Keratinocyte (primary cell): ENCODE results near the gene TC2N.

Experiments used
- EZH2 ChIP-seq: IDR thresholded peaks from one replicate; pipeline ENCODE4 v1.6.1; 2012; ENCODE audit warnings: inconsistent platforms, mild to moderate bottlenecking, low read length, moderate library complexity
- TF ChIP-seq, protein P1 (sequence below), 3 experiments: IDR thresholded peaks in 1 of 3; conservative IDR thresholded peaks in 1 of 3; optimal IDR thresholded peaks in 1 of 3; 2 replicates in 2 of 3; 3 replicates in 1 of 3; pipeline versions ENCODE3 to v1.5.1; 2011; ENCODE audit warnings: low read length in 3 of 3, mild to moderate bottlenecking in 3 of 3, moderate library complexity in 2 of 3, control low read depth in 1 of 3, inconsistent platforms in 1 of 3; ENCODE audit not compliant: insufficient read depth in 2 of 3; ENCODE audit errors: extremely low read depth in 1 of 3

DNA sequence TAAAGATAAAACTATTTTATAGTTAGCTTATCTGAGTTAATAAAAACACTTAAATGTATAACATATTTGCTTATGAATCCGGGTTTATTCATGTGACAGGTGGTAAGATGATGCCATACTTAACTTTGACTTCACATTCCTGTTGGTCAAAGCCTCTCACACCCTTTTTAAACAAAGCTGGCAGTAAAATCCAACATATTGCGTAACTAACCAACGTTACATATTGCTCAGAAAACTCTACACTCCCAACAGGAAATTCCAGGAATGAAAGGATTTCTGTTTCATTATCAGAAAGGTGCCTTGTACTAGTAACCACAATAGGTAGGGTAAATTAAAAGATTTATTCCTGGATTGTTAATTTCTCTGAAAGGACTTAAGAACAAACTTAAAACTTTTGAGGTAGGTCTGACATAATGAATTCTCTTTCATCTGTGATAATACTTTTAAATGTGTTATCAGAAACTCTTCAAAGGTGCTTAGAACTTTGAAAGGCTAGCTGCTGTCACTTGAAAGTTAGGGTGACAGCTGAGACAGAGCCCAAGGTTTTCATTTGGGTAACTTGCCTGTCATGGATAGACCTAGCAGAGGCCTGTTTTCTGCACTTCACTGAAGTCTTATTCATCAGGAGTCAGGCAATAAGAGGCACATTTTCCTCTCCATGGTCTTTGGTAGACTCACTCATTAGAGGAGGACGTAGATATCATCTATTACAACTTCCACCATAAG, 111.6 kb downstream of the TC2N start:
- TF ChIP-seq, protein P1, sequence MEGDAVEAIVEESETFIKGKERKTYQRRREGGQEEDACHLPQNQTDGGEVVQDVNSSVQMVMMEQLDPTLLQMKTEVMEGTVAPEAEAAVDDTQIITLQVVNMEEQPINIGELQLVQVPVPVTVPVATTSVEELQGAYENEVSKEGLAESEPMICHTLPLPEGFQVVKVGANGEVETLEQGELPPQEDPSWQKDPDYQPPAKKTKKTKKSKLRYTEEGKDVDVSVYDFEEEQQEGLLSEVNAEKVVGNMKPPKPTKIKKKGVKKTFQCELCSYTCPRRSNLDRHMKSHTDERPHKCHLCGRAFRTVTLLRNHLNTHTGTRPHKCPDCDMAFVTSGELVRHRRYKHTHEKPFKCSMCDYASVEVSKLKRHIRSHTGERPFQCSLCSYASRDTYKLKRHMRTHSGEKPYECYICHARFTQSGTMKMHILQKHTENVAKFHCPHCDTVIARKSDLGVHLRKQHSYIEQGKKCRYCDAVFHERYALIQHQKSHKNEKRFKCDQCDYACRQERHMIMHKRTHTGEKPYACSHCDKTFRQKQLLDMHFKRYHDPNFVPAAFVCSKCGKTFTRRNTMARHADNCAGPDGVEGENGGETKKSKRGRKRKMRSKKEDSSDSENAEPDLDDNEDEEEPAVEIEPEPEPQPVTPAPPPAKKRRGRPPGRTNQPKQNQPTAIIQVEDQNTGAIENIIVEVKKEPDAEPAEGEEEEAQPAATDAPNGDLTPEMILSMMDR (optimal IDR thresholded peaks at IDR 0.05 in 1 of 3, IDR thresholded peaks at IDR 0.05 in 1 of 3, conservative IDR thresholded peaks at IDR 0.05 in 1 of 3; ENCODE audit: extremely low read depth in 1 of 3, insufficient read depth in 2 of 3, low read length in 3 of 3): no peak
- TF ChIP-seq EZH2: no peak
